ENCODE data around the gene USH2A.

USH2A gene

DNA sequence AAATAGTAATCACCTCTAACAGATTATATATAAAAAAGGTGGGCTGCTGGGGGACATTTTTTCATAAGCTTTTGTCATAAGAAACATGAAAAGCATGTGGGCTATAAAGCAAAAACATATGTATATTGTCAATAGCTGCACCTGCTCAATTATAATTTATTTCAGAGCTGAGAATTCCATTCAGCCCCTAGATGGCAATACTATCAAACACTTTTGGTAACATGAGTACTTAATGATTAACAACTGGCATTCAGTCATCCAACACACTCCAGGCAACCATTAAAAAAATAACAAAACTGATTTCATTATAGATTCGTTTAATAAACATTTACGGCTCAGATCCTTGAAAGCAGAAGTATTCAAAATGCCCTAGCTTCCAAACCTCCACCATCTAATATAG, 741.0 kb downstream of the USH2A start:
- ChIA-PET POLR2A (ENCODE audit: low non-redundant PET) (no interaction called here), CTCF (interaction anchor here (0.6 kb wide), 1 partner anchor 1053 kb away, joined by 3 read pairs; no protein-coding TSS in a partner anchor)
- TF ChIP-seq, protein P1, sequence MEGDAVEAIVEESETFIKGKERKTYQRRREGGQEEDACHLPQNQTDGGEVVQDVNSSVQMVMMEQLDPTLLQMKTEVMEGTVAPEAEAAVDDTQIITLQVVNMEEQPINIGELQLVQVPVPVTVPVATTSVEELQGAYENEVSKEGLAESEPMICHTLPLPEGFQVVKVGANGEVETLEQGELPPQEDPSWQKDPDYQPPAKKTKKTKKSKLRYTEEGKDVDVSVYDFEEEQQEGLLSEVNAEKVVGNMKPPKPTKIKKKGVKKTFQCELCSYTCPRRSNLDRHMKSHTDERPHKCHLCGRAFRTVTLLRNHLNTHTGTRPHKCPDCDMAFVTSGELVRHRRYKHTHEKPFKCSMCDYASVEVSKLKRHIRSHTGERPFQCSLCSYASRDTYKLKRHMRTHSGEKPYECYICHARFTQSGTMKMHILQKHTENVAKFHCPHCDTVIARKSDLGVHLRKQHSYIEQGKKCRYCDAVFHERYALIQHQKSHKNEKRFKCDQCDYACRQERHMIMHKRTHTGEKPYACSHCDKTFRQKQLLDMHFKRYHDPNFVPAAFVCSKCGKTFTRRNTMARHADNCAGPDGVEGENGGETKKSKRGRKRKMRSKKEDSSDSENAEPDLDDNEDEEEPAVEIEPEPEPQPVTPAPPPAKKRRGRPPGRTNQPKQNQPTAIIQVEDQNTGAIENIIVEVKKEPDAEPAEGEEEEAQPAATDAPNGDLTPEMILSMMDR (conservative IDR thresholded peaks at IDR 0.05; ENCODE audit: low read depth): no peak; the same call in 1 of the 2 replicates
- DNase-seq (ENCODE audit: low spot score): peak; percentile 23
- no peak overlapping the region for H3K27ac ChIP-seq

DNA sequence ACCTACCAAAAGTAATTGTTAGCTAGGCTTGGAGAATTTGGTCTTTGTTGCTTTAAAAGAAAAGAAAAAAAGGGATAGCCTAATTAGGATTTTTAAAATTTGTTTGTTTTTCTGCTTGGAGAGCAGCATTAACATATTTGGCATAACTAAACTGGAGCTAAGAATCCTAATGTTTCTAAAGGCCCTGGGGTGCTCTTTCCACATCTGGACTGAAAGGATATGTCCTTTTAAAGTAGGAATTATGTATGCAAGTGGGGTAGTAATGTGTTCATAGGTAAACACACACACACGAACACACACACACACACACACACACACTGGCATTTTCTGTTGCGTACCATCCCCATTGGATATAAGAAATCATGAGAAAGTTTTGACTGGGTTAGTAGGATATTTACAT, 742.2 kb downstream of the USH2A start:
- no peak for DNase-seq (ENCODE audit: low spot score)
- POLR2A ChIA-PET (ENCODE audit: low non-redundant PET): no interaction called here
- H3K27ac ChIP-seq: no peak overlapping the region
- CTCF ChIA-PET: no interaction called here
- TF ChIP-seq, protein P1 (conservative IDR thresholded peaks at IDR 0.05; ENCODE audit: low read depth): no peak

DNA sequence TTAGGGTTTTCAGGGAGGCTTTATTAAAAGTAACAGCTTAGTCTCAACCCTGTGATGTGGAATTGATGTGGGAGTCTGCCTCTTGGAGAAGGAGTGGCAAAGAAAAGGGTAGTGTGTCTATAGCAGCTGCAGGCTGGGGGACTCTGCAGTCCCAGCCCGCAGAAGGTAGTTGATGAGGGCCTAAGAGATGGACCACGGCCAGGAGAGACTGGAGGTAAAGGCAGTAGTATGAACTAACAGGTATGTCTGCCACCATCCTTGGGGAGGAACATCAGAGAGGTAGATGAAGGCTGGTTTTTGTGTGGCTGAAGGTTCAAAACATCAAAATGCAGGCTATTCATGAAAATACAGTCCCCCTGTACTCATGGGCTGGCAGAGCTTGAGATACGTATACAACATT, 744.0 kb downstream of the USH2A start:
- CTCF ChIA-PET: interaction anchor here (1.0 kb wide), 1 partner anchor 11 kb away, joined by 3 read pairs; no protein-coding TSS in a partner anchor
- H3K27ac ChIP-seq: no peak overlapping the region
- TF ChIP-seq, protein P1 (conservative IDR thresholded peaks at IDR 0.05; ENCODE audit: low read depth): no peak
- POLR2A ChIA-PET (ENCODE audit: low non-redundant PET): no interaction called here
- DNase-seq (ENCODE audit: low spot score): no peak

DNA sequence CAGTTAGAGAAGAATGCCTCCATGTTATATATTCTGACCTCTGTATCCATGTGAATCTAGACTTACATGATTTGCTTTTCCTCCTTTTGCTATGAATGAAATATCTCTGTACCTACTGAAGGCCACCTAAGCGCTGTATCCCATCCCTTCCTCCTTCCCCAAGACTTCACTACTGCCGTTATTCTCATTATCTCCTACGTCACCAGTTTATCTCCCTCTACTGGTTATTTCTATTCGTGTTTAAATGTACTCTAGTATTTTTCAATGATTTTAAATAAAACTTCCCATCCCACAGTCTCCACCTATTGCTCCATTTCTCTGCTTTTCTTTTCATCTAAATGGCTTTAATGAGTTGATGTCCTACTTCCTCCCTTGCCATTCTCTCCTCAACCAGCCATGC, 746.1 kb downstream of the USH2A start:
- TF ChIP-seq, protein P1 (conservative IDR thresholded peaks at IDR 0.05; ENCODE audit: low read depth): no peak
- POLR2A ChIA-PET (ENCODE audit: low non-redundant PET): no interaction called here
- no peak overlapping the region for H3K27ac ChIP-seq
- DNase-seq (ENCODE audit: low spot score): no peak
- CTCF ChIA-PET: no interaction called here

DNA sequence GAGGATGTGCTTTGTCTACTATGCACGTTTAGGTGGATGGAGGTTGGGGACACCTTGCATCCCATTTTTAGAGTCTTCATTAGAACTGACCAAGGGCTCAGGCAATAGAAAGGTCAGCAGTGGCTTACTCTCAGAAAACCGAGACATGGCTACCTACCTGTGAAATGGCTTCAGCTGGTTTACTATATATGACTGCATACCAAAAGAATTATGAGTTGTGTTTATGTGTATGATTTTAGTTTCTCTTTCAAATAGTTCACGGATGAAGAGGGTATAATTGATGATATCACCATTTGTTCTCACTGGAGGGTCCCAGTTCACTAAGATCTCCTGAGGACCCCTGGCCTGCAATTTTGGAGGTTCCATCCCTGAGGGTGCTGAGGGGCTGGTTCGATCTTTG, 749.3 kb downstream of the USH2A start:
- H3K27ac ChIP-seq: no peak overlapping the region
- POLR2A ChIA-PET (ENCODE audit: low non-redundant PET): no interaction called here
- CTCF ChIA-PET: no interaction called here
- TF ChIP-seq, protein P1 (conservative IDR thresholded peaks at IDR 0.05; ENCODE audit: low read depth): no peak
- no peak for DNase-seq (ENCODE audit: low spot score)

- POLR2A ChIA-PET (ENCODE audit: low non-redundant PET): no interaction called here
- CTCF ChIA-PET: no interaction called here
Measured at GRCh38 chr1:215672482-215672881, 750.8 kb downstream of the USH2A start.

More at GRCh38 chr1:215672482-215672881, 750.8 kb downstream of the USH2A start:
- no peak for DNase-seq (ENCODE audit: low spot score)
- H3K27ac ChIP-seq: no peak overlapping the region
- TF ChIP-seq, protein P1 (conservative IDR thresholded peaks at IDR 0.05; ENCODE audit: low read depth): no peak

All from RWPE1 (cell line).